B cell (primary cell): ENCODE results near the gene SLC41A3. TPM values are rescaled to one million over a fixed set of nuclear protein-coding genes. Genes with fewer than 3 reads are reported as not detected.
"Not testable (repeated sequence)": the region's sequence is repeated elsewhere in the genome, so short reads cannot be mapped to it uniquely, and the experiment has no call there.

Experiments used
- ATAC-seq: fragments of 200-7000 bp; cut with Tn5 transposase; one replicate; pipeline ENCODE4 v1.10.0; 2021; ENCODE audit warnings: low read depth, mild to moderate bottlenecking, moderate number of reproducible peaks, moderate library complexity
- CTCF ChIA-PET: fragments of 350-600 bp; sonication (Branson Sonifier 250); formaldehyde crosslinking; loops from one replicate; lab custom pipeline; 2021; ENCODE audit warnings: antibody characterized with exemption, inconsistent platforms; lab: Charles Lee
- POLR2A ChIA-PET: fragments of 350-600 bp; sonication (Branson Sonifier 250); formaldehyde crosslinking; loops from one replicate; lab custom pipeline; 2021; ENCODE audit warnings: antibody characterized with exemption; lab: Charles Lee
- DNase-seq: peaks from one replicate; pipeline ENCODE4 v3.0.0; 2013
- H2AFZ ChIP-seq: 2 replicates; pipeline ENCODE4 v1.6.1; 2012; ENCODE audit warnings: mild to moderate bottlenecking, low read depth, low read length; ENCODE audit not compliant: insufficient read depth, poor library complexity, severe bottlenecking
- H3K27ac ChIP-seq, 2 donors: 1 replicate in 1 of 2; 2 replicates in 1 of 2; pipeline ENCODE4 v1.5.1; 2012 to 2013; ENCODE audit warnings: low read length in 2 of 2, mild to moderate bottlenecking in 2 of 2, moderate library complexity in 1 of 2
- H3K27me3 ChIP-seq, 4 experiments: fragments of 200-600 bp in 1 of 4; sonication (generic) in 1 of 4; replicated peaks in 1 of 4; 1 replicate in 2 of 4; 2 replicates in 2 of 4; pipeline versions ENCODE4 v1.6.1 to v1.7.0; 2013 to 2016; ENCODE audit warnings: low read length in 3 of 4, mild to moderate bottlenecking in 2 of 4, mixed read lengths in 1 of 4, moderate library complexity in 1 of 4; ENCODE audit not compliant: insufficient read depth in 4 of 4, control insufficient read depth in 3 of 4; ENCODE audit errors: control extremely low read depth in 1 of 4
- H3K36me3 ChIP-seq, 2 experiments: replicated peaks in 1 of 2; 1 replicate in 1 of 2; 2 replicates in 1 of 2; pipeline versions ENCODE4 v1.6.1 to v1.7.1; 2013; ENCODE audit warnings: low read length in 1 of 2; ENCODE audit not compliant: insufficient read depth in 2 of 2, control insufficient read depth in 1 of 2; ENCODE audit errors: control extremely low read depth in 1 of 2, extremely low read depth in 1 of 2
- H3K4me1 ChIP-seq, 2 donors: fragments of 200-600 bp in 1 of 2; sonication (generic) in 1 of 2; 1 replicate in 1 of 2; 2 replicates in 1 of 2; pipeline versions ENCODE4 v1.5.1 to v1.6.1; 2013 to 2017; ENCODE audit warnings: low read length in 2 of 2; ENCODE audit not compliant: control insufficient read depth in 2 of 2, insufficient read depth in 2 of 2
- H3K4me2 ChIP-seq: replicated peaks from 2 replicates; pipeline ENCODE3; 2012; ENCODE audit warnings: mild to moderate bottlenecking, low read depth, low read length; ENCODE audit not compliant: poor library complexity, severe bottlenecking
- H3K4me3 ChIP-seq, 5 experiments: fragments of 200-600 bp in 1 of 5; sonication (generic) in 1 of 5; 1 replicate in 3 of 5; 2 replicates in 2 of 5; pipeline versions ENCODE4 v1.5.1 to v1.7.0; 2011 to 2016; ENCODE audit warnings: low read length in 4 of 5, mild to moderate bottlenecking in 4 of 5, low read depth in 2 of 5, control low read depth in 1 of 5, moderate library complexity in 1 of 5; ENCODE audit not compliant: insufficient read depth in 1 of 5; ENCODE audit errors: control extremely low read depth in 1 of 5, extremely low read depth in 1 of 5
- H3K79me2 ChIP-seq: fragments of 200-600 bp; sonication (generic); one replicate; pipeline ENCODE4 v1.6.0; 2016; ENCODE audit warnings: low read length; ENCODE audit not compliant: control insufficient read depth, insufficient read depth
- H3K9ac ChIP-seq: fragments of 200-600 bp; sonication (generic); 2 replicates; pipeline ENCODE4 v1.6.1; 2017; ENCODE audit warnings: mild to moderate bottlenecking, low read length, moderate library complexity
- H3K9me3 ChIP-seq, 3 donors: one replicate each; pipeline versions ENCODE4 v1.6.1 to v1.7.1; 2013; ENCODE audit warnings: low read length in 2 of 3; ENCODE audit not compliant: control insufficient read depth in 2 of 3, insufficient read depth in 1 of 3; ENCODE audit errors: control extremely low read depth in 1 of 3
- H4K20me1 ChIP-seq: 2 replicates; pipeline ENCODE4 v1.6.0; 2012; ENCODE audit warnings: mild to moderate bottlenecking, low read length; ENCODE audit not compliant: insufficient read depth, control insufficient read depth, poor library complexity, severe bottlenecking
- H3K27ac Mint-ChIP-seq: one replicate; pipeline ENCODE4 v1.8.0; 2021; ENCODE audit warnings: mixed read lengths
- H3K27me3 Mint-ChIP-seq: one replicate; pipeline ENCODE4 v1.8.0; 2021; ENCODE audit warnings: mixed read lengths
- H3K4me1 Mint-ChIP-seq: one replicate; pipeline ENCODE4 v1.8.0; 2021; ENCODE audit warnings: mixed read lengths
- H3K4me3 Mint-ChIP-seq: one replicate; pipeline ENCODE4 v1.8.0; 2021; ENCODE audit warnings: mixed read lengths
- H3K9me3 Mint-ChIP-seq: one replicate; pipeline ENCODE4 v1.8.0; 2022; ENCODE audit warnings: mixed read lengths; ENCODE audit not compliant: insufficient read depth
- EZH2 ChIP-seq: IDR thresholded peaks from 2 replicates; pipeline ENCODE4 v1.6.1; 2012; ENCODE audit warnings: borderline replicate concordance, low read depth, mild to moderate bottlenecking, moderate library complexity, low read length; ENCODE audit not compliant: insufficient read depth, poor library complexity, severe bottlenecking
- WGBS: methylation state at CpG from one replicate; pipeline ENCODE4 v1.1.5; 2013; ENCODE audit warnings: missing lambda C conversion rate; ENCODE audit not compliant: insufficient coverage; 5-methylcytosine and 5-hydroxymethylcytosine counted together
- intact Hi-C: fragments of 100-400 bp; cut with micrococcal nuclease; formaldehyde crosslinking; loops from one replicate; pipeline ENCODE4 v1.10.0; 2022
- polyA plus RNA-seq: library from polyadenylated mRNA; depleted of rRNA; stranded (reverse); fragments of >200 nt; gene quantifications from 2 replicates; pipeline ENCODE4 v1.2.3, GENCODE V29; 2012
- total RNA-seq, 2 donors: library from RNA; stranded (reverse); fragments of 120-200 nt in 1 of 2; gene quantifications; 1 replicate in 1 of 2; 2 replicates in 1 of 2; pipeline versions ENCODE4 v1.2.3 to v1.2.4, GENCODE V29; 2013 to 2022
- TF ChIP-seq, protein P1 (sequence below): fragments of 200-600 bp; IDR thresholded peaks from one replicate; pipeline ENCODE4 v1.8.0; 2022; ENCODE audit warnings: antibody characterized with exemption, mild to moderate bottlenecking

SLC41A3 gene
- total and polyA plus RNA-seq, 2 donors (not counting 1 experiment from before 2014, with no cell fraction given): 34.2 to 39.3 TPM

DNA sequence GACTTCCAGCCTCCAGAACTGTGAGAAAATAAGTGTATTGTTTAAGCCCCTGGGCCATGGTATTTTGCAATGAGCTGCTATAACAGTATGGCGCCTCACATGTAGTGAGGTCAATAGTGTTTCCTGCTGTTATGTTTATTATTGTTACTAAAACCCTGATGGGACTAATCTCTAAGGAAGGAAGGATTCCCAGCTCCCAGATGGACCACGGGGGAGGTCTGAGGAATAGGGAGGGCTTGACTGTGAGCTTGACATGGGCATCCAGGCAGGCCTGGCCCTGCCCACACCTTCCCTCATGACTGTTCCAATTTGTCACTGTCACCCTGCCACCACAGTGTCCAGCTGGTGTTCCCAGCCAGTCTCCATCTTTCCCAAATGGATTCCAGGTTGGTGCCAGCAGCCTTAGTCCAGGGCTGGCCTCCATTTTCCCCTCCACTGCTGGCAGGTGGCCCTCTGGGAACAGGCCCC lies 14.5 kb upstream of the SLC41A3 start:
- H3K9me3 ChIP-seq: peaks cover 0 to 28% (median 18%) of the 10 kb centered on the region in 3 donors
- H3K27ac ChIP-seq: no peak overlapping the region
- H3K79me2 ChIP-seq: no peaks in the 10 kb centered on the region
- no peaks in the 10 kb centered on the region for H3K36me3 ChIP-seq
- intact Hi-C loops: no loop called here
- no peak overlapping the region for H3K9ac ChIP-seq
- CTCF ChIA-PET: interaction anchor here (0.5 kb wide), 1 partner anchor 9 kb away, joined by 8 read pairs; no protein-coding TSS in a partner anchor
- no peak for DNase-seq
- Mint-ChIP-seq H3K4me1 (no peaks in the 10 kb centered on the region), H3K27ac (no peak overlapping the region), H3K27me3 (peaks cover 10% of the 10 kb centered on the region), H3K9me3 (peaks cover 10% of the 10 kb centered on the region), H3K4me3 (no peak overlapping the region)
- no peaks in the 10 kb centered on the region for H4K20me1 ChIP-seq
- WGBS: 93% methylated on average over 2 of the region's 2 CpGs
- no peaks in the 10 kb centered on the region for H3K4me1 ChIP-seq
- H3K4me3 ChIP-seq: no peak overlapping the region
- POLR2A ChIA-PET: no interaction called here
- TF ChIP-seq, protein P1, sequence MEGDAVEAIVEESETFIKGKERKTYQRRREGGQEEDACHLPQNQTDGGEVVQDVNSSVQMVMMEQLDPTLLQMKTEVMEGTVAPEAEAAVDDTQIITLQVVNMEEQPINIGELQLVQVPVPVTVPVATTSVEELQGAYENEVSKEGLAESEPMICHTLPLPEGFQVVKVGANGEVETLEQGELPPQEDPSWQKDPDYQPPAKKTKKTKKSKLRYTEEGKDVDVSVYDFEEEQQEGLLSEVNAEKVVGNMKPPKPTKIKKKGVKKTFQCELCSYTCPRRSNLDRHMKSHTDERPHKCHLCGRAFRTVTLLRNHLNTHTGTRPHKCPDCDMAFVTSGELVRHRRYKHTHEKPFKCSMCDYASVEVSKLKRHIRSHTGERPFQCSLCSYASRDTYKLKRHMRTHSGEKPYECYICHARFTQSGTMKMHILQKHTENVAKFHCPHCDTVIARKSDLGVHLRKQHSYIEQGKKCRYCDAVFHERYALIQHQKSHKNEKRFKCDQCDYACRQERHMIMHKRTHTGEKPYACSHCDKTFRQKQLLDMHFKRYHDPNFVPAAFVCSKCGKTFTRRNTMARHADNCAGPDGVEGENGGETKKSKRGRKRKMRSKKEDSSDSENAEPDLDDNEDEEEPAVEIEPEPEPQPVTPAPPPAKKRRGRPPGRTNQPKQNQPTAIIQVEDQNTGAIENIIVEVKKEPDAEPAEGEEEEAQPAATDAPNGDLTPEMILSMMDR: no peak
- TF ChIP-seq EZH2: no peak
- H2AFZ ChIP-seq: no peak overlapping the region
- H3K4me2 ChIP-seq: no peak overlapping the region
- no peak for ATAC-seq
- no peaks in the 10 kb centered on the region for H3K27me3 ChIP-seq

DNA sequence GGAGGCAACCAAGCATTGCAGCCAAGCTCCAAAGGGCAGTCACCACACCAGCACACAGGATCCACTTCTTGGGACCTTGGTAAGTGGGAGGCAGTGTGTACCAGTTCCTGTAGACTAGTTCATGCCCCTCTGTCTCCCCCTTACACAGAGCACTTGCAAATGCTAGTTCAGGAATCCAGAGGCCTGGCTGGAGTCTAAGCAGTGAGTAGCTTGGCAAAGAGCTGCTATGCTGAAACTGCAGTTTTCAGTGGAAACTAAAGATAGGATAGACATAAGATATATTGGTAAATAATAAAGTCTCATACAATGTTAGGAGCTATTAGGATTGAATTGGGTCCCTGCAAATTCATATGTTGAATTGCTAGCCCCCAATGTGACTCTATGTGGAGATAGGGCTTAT lies 13.9 kb upstream of the SLC41A3 start:
- H3K27me3 ChIP-seq: no peaks in the 10 kb centered on the region
- Mint-ChIP-seq H3K27me3 (peaks cover 12% of the 10 kb centered on the region), H3K4me1 (no peaks in the 10 kb centered on the region), H3K9me3 (peaks cover 10% of the 10 kb centered on the region), H3K4me3 (no peak overlapping the region), H3K27ac (no peak overlapping the region)
- no peaks in the 10 kb centered on the region for H4K20me1 ChIP-seq
- intact Hi-C loops: no loop called here
- CTCF ChIA-PET: interaction anchor here (0.5 kb wide), 1 partner anchor 8 kb away, joined by 8 read pairs; no protein-coding TSS in a partner anchor
- H2AFZ ChIP-seq: no peak overlapping the region
- ATAC-seq: no peak
- no peak for DNase-seq
- H3K27ac ChIP-seq: no peak overlapping the region
- H3K4me1 ChIP-seq: no peaks in the 10 kb centered on the region
- H3K79me2 ChIP-seq: no peaks in the 10 kb centered on the region
- TF ChIP-seq, protein P1: no peak
- no peak for TF ChIP-seq EZH2
- peaks cover 0 to 28% (median 18%) of the 10 kb centered on the region in 3 donors for H3K9me3 ChIP-seq
- POLR2A ChIA-PET: no interaction called here
- no peaks in the 10 kb centered on the region for H3K36me3 ChIP-seq
- H3K9ac ChIP-seq: no peak overlapping the region
- no peak overlapping the region for H3K4me3 ChIP-seq
- H3K4me2 ChIP-seq: no peak overlapping the region

DNA sequence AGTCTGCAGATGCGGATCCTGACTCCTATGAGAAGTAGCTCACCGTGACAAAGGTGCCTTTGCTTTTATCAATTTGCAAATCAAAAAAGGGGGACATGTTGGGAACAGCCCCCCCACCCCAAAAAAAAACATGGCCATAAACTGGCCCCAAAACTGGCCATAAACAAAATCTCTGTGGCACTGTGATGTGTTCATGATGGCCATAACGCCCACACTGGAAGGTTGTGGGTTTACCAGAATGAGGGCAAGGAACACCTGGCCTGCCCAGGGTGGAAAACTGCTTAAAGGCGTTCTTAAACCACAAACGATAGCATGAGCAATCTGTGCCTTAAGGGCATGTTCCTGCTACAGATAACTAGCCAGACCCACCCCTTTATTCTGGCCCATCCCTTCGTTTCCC lies 12.3 kb upstream of the SLC41A3 start:
- not testable (repeated sequence) for H3K27ac Mint-ChIP-seq

More for the DNA sequence above, 12.3 kb upstream of the SLC41A3 start:
- peaks cover 12% of the 10 kb centered on the region for H3K27me3 Mint-ChIP-seq
- POLR2A ChIA-PET, intact Hi-C loops, H3K27me3 ChIP-seq, H3K4me1 ChIP-seq, CTCF ChIA-PET, H3K4me3 ChIP-seq, H2AFZ ChIP-seq, H3K79me2 ChIP-seq, ATAC-seq, H3K36me3 ChIP-seq, H3K4me3 Mint-ChIP-seq, H3K9me3 Mint-ChIP-seq, H3K4me2 ChIP-seq, H3K4me1 Mint-ChIP-seq, H3K27ac ChIP-seq, H3K9ac ChIP-seq, H4K20me1 ChIP-seq, DNase-seq: not testable (repeated sequence)
- H3K9me3 ChIP-seq: peaks cover 0 to 32% (median 18%) of the 10 kb centered on the region in 3 donors
- 75% methylated on average over 1 of the region's 6 CpGs for WGBS
